DOHH2 (cell line): ENCODE measurements around the gene KLK10.

Experiments
- H3F3A ChIP-seq: fragments of 200-600 bp; sonication (generic), shearing (Covaris generic); 2 replicates; pipeline ENCODE4 v1.6.0; 2016; ENCODE audit warnings: antibody characterized with exemption, mild to moderate bottlenecking; ENCODE audit not compliant: control insufficient read depth, insufficient read depth
- H3K27ac ChIP-seq: fragments of 200-600 bp; sonication (generic); 2 replicates; pipeline ENCODE4 v1.5.1; 2014; ENCODE audit warnings: low read depth, mild to moderate bottlenecking, low read length, moderate library complexity
- H3K27me3 ChIP-seq: fragments of 200-600 bp; sonication (generic); 2 replicates; pipeline ENCODE4 v1.6.1; 2014; ENCODE audit warnings: mild to moderate bottlenecking, low read length, mixed read lengths; ENCODE audit not compliant: control insufficient read depth
- H3K36me3 ChIP-seq: fragments of 200-600 bp; sonication (generic); 2 replicates; pipeline ENCODE4 v1.6.1; 2014; ENCODE audit warnings: mild to moderate bottlenecking, low read length, moderate library complexity, mixed read lengths; ENCODE audit not compliant: control insufficient read depth
- H3K4me1 ChIP-seq: fragments of 200-600 bp; sonication (generic); 2 replicates; pipeline ENCODE4 v1.6.1; 2014; ENCODE audit warnings: mild to moderate bottlenecking, low read length, mixed read lengths; ENCODE audit not compliant: control insufficient read depth
- H3K4me2 ChIP-seq: fragments of 200-600 bp; sonication (generic); 2 replicates; pipeline ENCODE4 v1.6.0; 2014; ENCODE audit warnings: mild to moderate bottlenecking, low read length, moderate library complexity
- H3K4me3 ChIP-seq: fragments of 200-600 bp; sonication (generic); 2 replicates; pipeline ENCODE4 v1.5.1; 2014; ENCODE audit warnings: mild to moderate bottlenecking, low read length, mixed read lengths
- H3K79me2 ChIP-seq: fragments of 200-600 bp; sonication (generic); 2 replicates; pipeline ENCODE4 v1.6.1; 2014; ENCODE audit warnings: mild to moderate bottlenecking, low read length, mixed read lengths; ENCODE audit not compliant: control insufficient read depth
- H3K9me2 ChIP-seq: fragments of 200-600 bp; sonication (generic); replicated peaks from 2 replicates; pipeline ENCODE4 v1.6.1; 2014; ENCODE audit warnings: mild to moderate bottlenecking, low read length, mixed read lengths; ENCODE audit not compliant: control insufficient read depth
- H3K9me3 ChIP-seq: fragments of 200-600 bp; sonication (generic); 2 replicates; pipeline ENCODE4 v1.6.1; 2014; ENCODE audit warnings: antibody characterized with exemption, low read length, mixed read lengths; ENCODE audit not compliant: control insufficient read depth, insufficient read depth
- H4K20me1 ChIP-seq: fragments of 200-600 bp; sonication (generic); 2 replicates; pipeline ENCODE4 v1.6.0; 2014; ENCODE audit warnings: low read depth, mild to moderate bottlenecking, antibody characterized with exemption, low read length, moderate library complexity; ENCODE audit not compliant: control insufficient read depth, insufficient read depth
- CTCF ChIP-seq: fragments of 200-600 bp; sonication (generic); IDR thresholded peaks from one replicate; pipeline ENCODE4 v1.5.1; 2014; ENCODE audit warnings: antibody characterized with exemption, mild to moderate bottlenecking, low read depth, low read length; ENCODE audit not compliant: poor library complexity, severe bottlenecking
- EZH2phosphoT487 ChIP-seq: fragments of 200-600 bp; sonication (generic); IDR thresholded peaks from 2 replicates; pipeline ENCODE4 v1.6.1; 2017; ENCODE audit warnings: borderline replicate concordance, mild to moderate bottlenecking, antibody characterized with exemption, low read length, moderate library complexity, mixed read lengths

Gene KLK10

GRCh38 chr19:51027126-51027806 lies 7.8 kb upstream of the KLK10 start:
- Histone ChIP-seq H3F3A (no peaks in the 10 kb centered on the region), H3K79me2 (no peaks in the 10 kb centered on the region), H3K9me2 (no peaks in the 10 kb centered on the region), H3K4me2 (no peak overlapping the region), H3K4me1 (no peaks in the 10 kb centered on the region), H3K4me3 (no peak overlapping the region), H3K36me3 (no peaks in the 10 kb centered on the region), H4K20me1 (no peaks in the 10 kb centered on the region), H3K27me3 (no peaks in the 10 kb centered on the region), H3K9me3 (no peaks in the 10 kb centered on the region), H3K27ac (no peak overlapping the region)
- no peak for TF ChIP-seq CTCF
- TF ChIP-seq EZH2phosphoT487, result no peak

- H3K27ac ChIP-seq, result no peak within 1 kb of the TSS
- H3K27me3 ChIP-seq, result no peaks in the 10 kb centered on the region
- H3F3A ChIP-seq, result no peaks in the 10 kb centered on the region
- H3K79me2 ChIP-seq, result no peaks in the 10 kb centered on the region
- H3K4me3 ChIP-seq, result no peak within 1 kb of the TSS
- TF ChIP-seq CTCF (no peak), EZH2phosphoT487 (no peak)
- H3K9me3 ChIP-seq, result no peaks in the 10 kb centered on the region
- H3K36me3 ChIP-seq, result no peaks in the 10 kb centered on the region
- no peaks in the 10 kb centered on the region for H3K4me1 ChIP-seq
- H3K4me2 ChIP-seq, result no peak within 1 kb of the TSS
- H3K9me2 ChIP-seq, result no peaks in the 10 kb centered on the region
- H4K20me1 ChIP-seq, result no peaks in the 10 kb centered on the region
Measured at GRCh38 chr19:51026554-51026831, 7.0 kb upstream of the KLK10 start, which contains the start of gene KLK11. TSS of gene KLK11 (minus strand) at chr19:51026616. CDS start at chr19:51025631, 985 bp downstream.

GRCh38 chr19:51025809-51026553 lies 6.5 kb upstream of the KLK10 start:
- Histone ChIP-seq H3F3A (no peaks in the 10 kb centered on the region), H3K9me2 (no peaks in the 10 kb centered on the region), H3K36me3 (no peaks in the 10 kb centered on the region), H3K27ac (no peak overlapping the region), H3K4me1 (no peaks in the 10 kb centered on the region), H3K4me3 (no peak overlapping the region), H3K27me3 (no peaks in the 10 kb centered on the region), H3K9me3 (no peaks in the 10 kb centered on the region), H4K20me1 (no peaks in the 10 kb centered on the region), H3K79me2 (no peaks in the 10 kb centered on the region), H3K4me2 (no peak overlapping the region)
- TF ChIP-seq CTCF (no peak), EZH2phosphoT487 (no peak)
